Subcutaneous adipose tissue (tissue), 4 donors: ENCODE data around the gene CASP6. TPM values are rescaled to one million over a fixed set of nuclear protein-coding genes. Genes with fewer than 3 reads are reported as not detected.

Experiments
- CTCF ChIP-seq: fragments of 450-650 bp; IDR thresholded peaks from one replicate; pipeline ENCODE4 v1.5.1; 2016; ENCODE audit warnings: low read depth, mild to moderate bottlenecking, control low read depth, antibody characterized with exemption, moderate library complexity
- total RNA-seq, 4 donors: library from RNA; depleted of rRNA; stranded (reverse); fragments of >200 nt; gene quantifications; one replicate each; pipeline ENCODE4 v1.1.0, GENCODE V29; 2016

CASP6 gene
- total RNA-seq, 4 donors from 2014 or later, result 7.3 to 30.0 (median 24.1) TPM

DNA sequence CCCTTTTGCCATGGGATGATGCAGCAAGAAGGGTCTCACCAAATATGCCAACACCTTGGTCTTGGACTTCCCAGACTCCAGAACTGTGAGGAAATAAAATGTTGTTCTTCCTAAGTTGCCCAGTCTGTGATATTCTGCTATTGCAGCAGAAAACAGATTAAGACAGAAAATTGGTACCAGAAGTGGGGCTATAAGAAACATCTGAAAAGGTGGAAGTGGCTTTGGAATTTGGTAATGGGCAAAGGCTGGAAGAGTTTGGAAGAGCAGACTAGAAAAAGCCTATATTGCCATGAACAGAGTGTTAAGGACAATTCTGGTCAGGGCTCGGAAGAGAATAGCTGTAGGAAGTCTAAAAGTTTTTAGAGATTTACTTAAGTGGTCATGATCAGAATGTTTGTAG is 27.4 kb downstream of the CASP6 start:
- no peak for TF ChIP-seq CTCF

GRCh38 chr4:109675181-109675580 is 28.1 kb downstream of the CASP6 start:
- no peak for TF ChIP-seq CTCF

- no peak for TF ChIP-seq CTCF
Observed at GRCh38 chr4:109673303-109673702, 29.9 kb downstream of the CASP6 start.

DNA sequence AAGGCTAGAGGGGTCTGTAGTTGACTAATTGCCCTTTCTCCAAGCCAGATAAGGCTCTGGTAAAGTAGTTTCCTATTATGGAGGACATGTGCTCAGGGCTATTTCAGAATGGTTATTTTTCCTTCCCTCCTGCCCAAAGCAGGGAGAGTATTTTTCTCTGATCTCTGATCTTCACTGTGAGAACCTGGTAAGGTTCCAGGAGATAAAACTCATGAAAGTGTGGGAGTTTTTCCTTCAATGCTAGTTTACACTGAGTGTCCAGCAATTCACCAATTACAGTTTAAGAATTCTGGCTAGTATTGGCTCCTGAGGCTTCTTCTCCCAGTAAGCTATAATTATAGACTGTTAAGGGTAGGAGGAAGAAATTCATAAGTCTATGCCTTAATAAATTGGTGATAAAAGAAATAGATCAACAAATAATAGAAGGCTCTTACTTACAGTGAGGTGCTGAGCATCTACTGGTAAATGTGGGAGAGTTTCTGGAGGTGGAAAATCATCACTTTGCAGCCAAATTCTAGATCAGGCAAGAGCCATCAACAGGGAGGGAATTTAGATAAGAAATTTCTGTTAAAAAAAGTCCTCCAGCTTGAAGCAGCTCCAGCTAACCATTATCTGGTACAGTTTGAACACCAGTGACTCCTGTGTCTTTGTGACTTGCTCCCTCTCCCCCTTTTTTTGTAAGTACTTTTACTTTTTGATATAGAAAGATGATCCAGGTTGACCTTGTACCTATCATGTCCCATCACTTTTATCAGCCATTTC is 30.9 kb downstream of the CASP6 start:
- no peak for TF ChIP-seq CTCF

DNA sequence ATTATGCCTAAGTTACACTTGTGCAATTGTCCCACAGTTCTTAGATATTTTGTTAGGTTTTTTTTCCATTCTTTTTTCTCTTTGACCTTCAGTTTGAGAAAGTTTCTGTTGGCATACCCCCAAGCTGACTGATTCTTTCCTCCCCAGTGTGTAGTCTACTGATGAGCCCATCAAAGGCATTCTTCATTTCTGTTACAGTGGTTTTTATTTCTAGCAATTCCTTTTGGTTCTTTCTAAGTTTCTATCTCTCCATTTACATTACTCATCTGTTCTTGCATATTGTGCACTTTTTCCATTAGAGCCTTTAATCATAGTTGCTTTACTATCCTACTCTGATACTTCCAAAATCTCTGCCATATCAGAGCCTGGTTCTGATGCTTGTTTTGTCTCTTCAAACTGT is 31.9 kb downstream of the CASP6 start:
- no peak for TF ChIP-seq CTCF

DNA sequence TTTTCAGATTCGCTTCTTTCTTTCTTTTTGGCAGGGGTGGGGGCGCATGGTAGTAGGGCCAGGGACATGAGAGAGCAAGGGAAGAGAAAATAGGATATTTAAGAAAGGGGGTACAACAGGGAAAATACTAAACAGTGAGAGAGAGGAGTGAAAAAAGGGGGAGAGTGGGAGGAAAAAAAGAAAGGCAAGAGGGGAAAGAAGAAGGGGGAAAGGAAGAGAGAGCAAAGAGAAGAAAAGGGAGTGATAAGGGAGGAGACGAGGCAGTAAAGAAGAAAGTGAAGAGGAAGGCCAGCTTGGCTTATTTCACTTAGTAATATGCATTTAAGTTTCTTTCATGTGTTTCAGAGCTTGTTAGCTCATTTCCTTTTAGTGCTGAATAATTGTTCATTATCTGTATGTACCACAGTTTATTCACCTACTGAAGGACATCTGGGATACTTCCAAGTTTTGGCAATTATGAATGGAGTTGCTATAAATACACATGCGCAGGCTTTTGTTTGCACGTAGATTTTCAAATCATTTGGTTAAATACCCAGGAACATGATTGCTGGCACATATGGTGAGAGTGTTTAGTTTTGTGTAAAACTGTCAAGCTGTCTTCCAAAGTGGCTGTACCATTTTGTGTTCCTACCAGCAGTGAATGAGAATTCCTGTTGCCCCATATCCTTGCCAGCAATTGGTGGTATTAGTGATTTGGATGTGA is 37.3 kb downstream of the CASP6 start:
- TF ChIP-seq CTCF, result no peak

DNA sequence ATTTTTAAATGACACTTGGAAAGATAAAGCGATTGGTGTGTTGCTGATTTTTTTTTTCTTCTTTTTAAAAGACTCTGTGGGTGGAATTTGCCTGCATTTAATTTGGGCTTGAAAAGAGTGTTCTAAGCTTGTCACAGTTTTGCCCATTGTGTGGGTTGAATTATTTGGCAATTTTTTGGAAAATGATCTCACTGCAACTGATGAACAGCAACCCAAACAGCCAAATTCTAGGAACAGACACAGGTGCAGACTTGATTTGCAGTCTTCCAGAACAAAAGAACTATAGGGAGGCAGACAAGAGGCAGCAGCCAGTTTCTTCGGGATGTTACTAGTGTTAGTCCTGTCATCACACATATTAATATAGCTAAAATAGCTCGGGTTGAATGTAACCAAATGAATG is 40.5 kb downstream of the CASP6 start:
- no peak for TF ChIP-seq CTCF
